CD14-positive monocyte (primary cell): ENCODE measurements around the gene PLXDC2. TPM values are rescaled to one million over a fixed set of nuclear protein-coding genes. Genes with fewer than 3 reads are reported as not detected.

Experiments used
- DNase-seq, 3 donors: peaks; one replicate each; pipeline ENCODE4 v3.0.0-alpha.2; 2011 to 2022
- H2AFZ ChIP-seq: 2 replicates; pipeline ENCODE4 v1.6.0; 2012; ENCODE audit warnings: mild to moderate bottlenecking, low read depth, low read length, inconsistent platforms; ENCODE audit not compliant: insufficient read depth, poor library complexity, severe bottlenecking
- H3K27ac ChIP-seq, 2 donors: 1 replicate in 1 of 2; 2 replicates in 1 of 2; pipeline ENCODE4 v1.5.1; 2012 to 2013; ENCODE audit warnings: low read length in 2 of 2, control low read depth in 1 of 2, inconsistent platforms in 1 of 2, low read depth in 1 of 2, mild to moderate bottlenecking in 1 of 2
- H3K27me3 ChIP-seq, 2 donors: one replicate each; pipeline versions ENCODE4 v1.6.0 to v1.6.1; 2011 to 2013; ENCODE audit warnings: low read length in 2 of 2; ENCODE audit not compliant: control insufficient read depth in 2 of 2, insufficient read depth in 2 of 2
- H3K36me3 ChIP-seq, 2 donors: replicated peaks in 1 of 2; 1 replicate in 1 of 2; 2 replicates in 1 of 2; pipeline versions ENCODE4 v1.5.1 to v1.6.1; 2012 to 2013; ENCODE audit warnings: low read length in 2 of 2, control low read depth in 1 of 2, inconsistent platforms in 1 of 2, mild to moderate bottlenecking in 1 of 2; ENCODE audit not compliant: insufficient read depth in 2 of 2, control insufficient read depth in 1 of 2
- H3K4me1 ChIP-seq, 2 donors: 1 replicate in 1 of 2; 2 replicates in 1 of 2; pipeline versions ENCODE4 v1.5.1 to v1.6.1; 2012 to 2013; ENCODE audit warnings: low read length in 2 of 2, control low read depth in 1 of 2, inconsistent platforms in 1 of 2, mild to moderate bottlenecking in 1 of 2, moderate library complexity in 1 of 2; ENCODE audit not compliant: insufficient read depth in 2 of 2, control insufficient read depth in 1 of 2
- H3K4me2 ChIP-seq: replicated peaks from 2 replicates; pipeline ENCODE3; 2012; ENCODE audit warnings: low read length, moderate library complexity, mild to moderate bottlenecking; ENCODE audit not compliant: poor library complexity, severe bottlenecking; ENCODE audit errors: extremely low read depth
- H3K4me3 ChIP-seq, 3 experiments: fragments of 200-600 bp in 1 of 3; sonication (generic) in 1 of 3; replicated peaks in 1 of 3; 1 replicate in 2 of 3; 2 replicates in 1 of 3; pipeline ENCODE4 v1.5.1; 2011 to 2013; ENCODE audit warnings: low read length in 3 of 3, mild to moderate bottlenecking in 3 of 3, control low read depth in 2 of 3, low read depth in 2 of 3, inconsistent platforms in 1 of 3, moderate library complexity in 1 of 3
- H3K79me2 ChIP-seq: 2 replicates; pipeline ENCODE4 v1.6.0; 2012; ENCODE audit warnings: mild to moderate bottlenecking, control low read depth, inconsistent platforms, low read length, moderate library complexity; ENCODE audit not compliant: insufficient read depth
- H3K9ac ChIP-seq: 2 replicates; pipeline ENCODE4 v1.6.0; 2017; ENCODE audit warnings: low read length, mild to moderate bottlenecking; ENCODE audit not compliant: insufficient read depth, poor library complexity, severe bottlenecking
- H3K9me3 ChIP-seq, 2 donors: replicated peaks in 1 of 2; 1 replicate in 1 of 2; 2 replicates in 1 of 2; pipeline versions ENCODE4 v1.5.1 to v1.6.1; 2012 to 2013; ENCODE audit warnings: low read length in 2 of 2, control low read depth in 1 of 2; ENCODE audit not compliant: control insufficient read depth in 1 of 2, insufficient read depth in 1 of 2
- H4K20me1 ChIP-seq: 2 replicates; pipeline ENCODE4 v1.6.0; 2012; ENCODE audit warnings: mild to moderate bottlenecking, low read length, control low read depth, moderate library complexity; ENCODE audit not compliant: insufficient read depth
- H3K27ac Mint-ChIP-seq, 7 donors: one replicate each; pipeline ENCODE4 v1.8.0; 2020; ENCODE audit warnings: mild to moderate bottlenecking in 7 of 7, mixed read lengths in 7 of 7, moderate library complexity in 6 of 7, inconsistent platforms in 2 of 7
- H3K27me3 Mint-ChIP-seq, 3 donors: one replicate each; pipeline ENCODE4 v1.8.0; 2021 to 2022; ENCODE audit warnings: low read depth in 3 of 3, mild to moderate bottlenecking in 3 of 3, mixed read lengths in 3 of 3, moderate library complexity in 3 of 3, inconsistent platforms in 1 of 3
- H3K36me3 Mint-ChIP-seq, 2 donors: one replicate each; pipeline ENCODE4 v1.8.0; 2020; ENCODE audit warnings: mixed read lengths in 2 of 2, inconsistent platforms in 1 of 2, mild to moderate bottlenecking in 1 of 2
- H3K4me1 Mint-ChIP-seq: one replicate; pipeline ENCODE4 v1.8.0; 2020; ENCODE audit warnings: mild to moderate bottlenecking, mixed read lengths
- H3K4me3 Mint-ChIP-seq, 2 donors: one replicate each; pipeline ENCODE4 v1.8.0; 2020; ENCODE audit warnings: mild to moderate bottlenecking in 2 of 2, mixed read lengths in 2 of 2, moderate library complexity in 1 of 2
- H3K9me3 Mint-ChIP-seq, 7 donors: one replicate each; pipeline ENCODE4 v1.8.0; 2020 to 2022; ENCODE audit warnings: mixed read lengths in 7 of 7, mild to moderate bottlenecking in 6 of 7, moderate library complexity in 6 of 7, inconsistent platforms in 2 of 7
- CTCF ChIP-seq: fragments of 200-600 bp; IDR thresholded peaks from one replicate; pipeline ENCODE4 v1.8.0; 2022; ENCODE audit warnings: antibody characterized with exemption, mild to moderate bottlenecking
- WGBS: methylation state at CpG from one replicate; pipeline ENCODE4 v1.1.5; 2013; ENCODE audit warnings: missing lambda C conversion rate; ENCODE audit not compliant: insufficient coverage; 5-methylcytosine and 5-hydroxymethylcytosine counted together
- intact Hi-C, 2 donors: fragments of 100-400 bp; cut with micrococcal nuclease; formaldehyde crosslinking; loops; one replicate each; pipeline versions ENCODE4 v1.15.0 to v1.15.1; 2023
- polyA plus RNA-seq, 3 donors: library from polyadenylated mRNA; depleted of rRNA in 1 of 3; unstranded in 2 of 3; stranded (reverse) in 1 of 3; fragments of 300-500 nt in 2 of 3; fragments of >200 nt in 1 of 3; fragmentation: Illumina TruSeq in 2 of 3; gene quantifications; 1 replicate in 2 of 3; 2 replicates in 1 of 3; pipeline ENCODE4 v1.2.3, GENCODE V29; 2012 to 2021

PLXDC2 gene
- polyA plus RNA-seq, 3 donors = 37.5 to 128 (median 93.6) TPM

GRCh38 chr10:19882621-19883020 lies 66.4 kb downstream of the PLXDC2 start:
- intact Hi-C loops = no loop called here
- TF ChIP-seq CTCF = no peak
- Histone ChIP-seq H4K20me1 (peaks cover 81% of the 10 kb centered on the region), H3K9me3 (no peaks in the 10 kb centered on the region), H3K27me3 (no peaks in the 10 kb centered on the region), H3K4me3 (no peak overlapping the region), H3K27ac (peak overlapping the region in 1 of 2 donors; percentile 30), H3K79me2 (peaks cover 62% of the 10 kb centered on the region), H3K4me2 (no peak overlapping the region), H3K36me3 (no peaks in the 10 kb centered on the region), H3K9ac (no peak overlapping the region), H2AFZ (no peak overlapping the region), H3K4me1 (no peaks in the 10 kb centered on the region)
- WGBS = 100% methylated on average over 1 of the region's 5 CpGs
- Mint-ChIP-seq H3K36me3 (peaks cover 9 to 36% of the 10 kb centered on the region in 2 donors), H3K9me3 (peaks cover 0 to 2% (median 0%) of the 10 kb centered on the region in 7 donors), H3K4me3 (no peak overlapping the region), H3K27ac (peak overlapping the region in 4 of 7 donors; percentile 6 to 53 (median 30)), H3K4me1 (peaks cover 14% of the 10 kb centered on the region), H3K27me3 (no peaks in the 10 kb centered on the region)
- DNase-seq = no peak

GRCh38 chr10:19888061-19888660 lies 71.9 kb downstream of the PLXDC2 start:
- 100% methylated on average over 1 of the region's 3 CpGs for WGBS
- TF ChIP-seq CTCF = no peak
- peaks cover 7% of the 10 kb centered on the region for H3K4me1 Mint-ChIP-seq
- peak overlapping the region in 2 of 7 donors; percentile 8 to 21 for H3K27ac Mint-ChIP-seq
- H3K9ac ChIP-seq = no peak overlapping the region
- no peaks in the 10 kb centered on the region for H3K9me3 ChIP-seq
- H3K36me3 ChIP-seq = no peaks in the 10 kb centered on the region
- H3K4me3 Mint-ChIP-seq = no peak overlapping the region
- peaks cover 77% of the 10 kb centered on the region for H3K79me2 ChIP-seq
- H4K20me1 ChIP-seq = peaks cover 81% of the 10 kb centered on the region
- intact Hi-C loops = no loop called here
- H3K4me3 ChIP-seq = no peak overlapping the region
- peaks cover 0 to 2% (median 0%) of the 10 kb centered on the region in 7 donors for H3K9me3 Mint-ChIP-seq
- no peaks in the 10 kb centered on the region for H3K4me1 ChIP-seq
- H3K36me3 Mint-ChIP-seq = peaks cover 1 to 18% of the 10 kb centered on the region in 2 donors
- H2AFZ ChIP-seq = no peak overlapping the region
- no peaks in the 10 kb centered on the region for H3K27me3 Mint-ChIP-seq
- H3K4me2 ChIP-seq = no peak overlapping the region
- H3K27ac ChIP-seq = peak overlapping the region in 1 of 2 donors; percentile 9
- no peaks in the 10 kb centered on the region for H3K27me3 ChIP-seq
- no peak for DNase-seq
